Transverse colon (tissue), 4 donors: ENCODE data around the gene SLC4A2. TPM values are rescaled to one million over a fixed set of nuclear protein-coding genes. Genes with fewer than 3 reads are reported as not detected.

Experiments
- DNase-seq: peaks from one replicate; pipeline ENCODE4 v3.0.0-alpha.2; 2019
- H3K27ac ChIP-seq, 4 donors: fragments of 200-600 bp; sonication (generic); 2 replicates each; pipeline ENCODE4 v1.5.1; 2016 to 2018; ENCODE audit warnings: inconsistent platforms in 4 of 4
- H3K27me3 ChIP-seq: fragments of 200-600 bp; sonication (generic); 2 replicates; pipeline ENCODE4 v1.5.1; 2017; ENCODE audit warnings: inconsistent platforms
- H3K36me3 ChIP-seq, 4 donors: fragments of 200-600 bp; sonication (generic); 2 replicates each; pipeline ENCODE4 v1.5.1; 2017 to 2019; ENCODE audit warnings: inconsistent platforms in 4 of 4
- H3K4me1 ChIP-seq, 4 donors: fragments of 200-600 bp; sonication (generic); 2 replicates each; pipeline ENCODE4 v1.5.1; 2017 to 2020; ENCODE audit warnings: inconsistent platforms in 4 of 4
- H3K4me3 ChIP-seq, 4 donors: fragments of 200-600 bp; sonication (generic); 1 replicate in 1 of 4; 2 replicates in 3 of 4; pipeline versions ENCODE4 v1.5.1 to v1.6.1; 2017 to 2019; ENCODE audit warnings: inconsistent platforms in 4 of 4
- H3K9me3 ChIP-seq, 2 donors: fragments of 200-600 bp; sonication (generic); 2 replicates each; pipeline ENCODE4 v1.5.1; 2017 to 2019; ENCODE audit warnings: inconsistent platforms in 2 of 2
- EP300 ChIP-seq: sonication (generic); formaldehyde crosslinking; IDR thresholded peaks from one replicate; pipeline ENCODE4 v1.6.1; 2017; ENCODE audit warnings: antibody characterized with exemption, low read depth
- POLR2A ChIP-seq: fragments of 450-650 bp; IDR thresholded peaks from one replicate; pipeline ENCODE4 v1.6.1; 2016; ENCODE audit warnings: antibody characterized with exemption, mild to moderate bottlenecking, moderate library complexity
- POLR2AphosphoS5 ChIP-seq, 3 donors: sonication (generic); formaldehyde crosslinking; IDR thresholded peaks; one replicate each; pipeline ENCODE4 v1.6.1; 2016; ENCODE audit warnings: antibody characterized with exemption in 3 of 3
- WGBS, 2 donors: methylation state at CpG; one replicate each; pipeline ENCODE4 v1.1.5; 2018; ENCODE audit warnings: low coverage in 1 of 2; 5-methylcytosine and 5-hydroxymethylcytosine counted together
- in situ Hi-C, 4 donors: fragments of 200-750 bp; cut with MboI; loops; one replicate each; pipeline versions ENCODE4 v1.15.0 to v1.15.1; 2017; ENCODE audit warnings: low sequenced_read_pairs in 3 of 4, low pct_ligation_motif_present in 1 of 4, low pct_unique_long_range_greater_than_20kb in 1 of 4
- intact Hi-C: fragments of 100-400 bp; cut with DNase I; formaldehyde crosslinking; loops from one replicate; pipeline ENCODE4 v1.15.1; 2023; ENCODE audit warnings: low total_unique reads
- total RNA-seq, 4 donors: library from RNA; depleted of rRNA; stranded (reverse); fragments of >200 nt; gene quantifications; one replicate each; pipeline ENCODE4 v1.1.0, GENCODE V29; 2016
- TF ChIP-seq, protein P1 (sequence below), 5 experiments: fragments of 200-600 bp in 3 of 5; fragments of 450-650 bp in 2 of 5; sonication (generic) in 3 of 5; IDR thresholded peaks; 1 replicate in 2 of 5; 2 replicates in 3 of 5; pipeline ENCODE4 v1.5.1; 2016 to 2017; ENCODE audit warnings: antibody characterized with exemption in 5 of 5, inconsistent platforms in 3 of 5, mild to moderate bottlenecking in 2 of 5, moderate library complexity in 1 of 5

Gene SLC4A2
- total RNA-seq, 4 donors from 2014 or later = 61.7 to 464 (median 83.2) TPM

DNA sequence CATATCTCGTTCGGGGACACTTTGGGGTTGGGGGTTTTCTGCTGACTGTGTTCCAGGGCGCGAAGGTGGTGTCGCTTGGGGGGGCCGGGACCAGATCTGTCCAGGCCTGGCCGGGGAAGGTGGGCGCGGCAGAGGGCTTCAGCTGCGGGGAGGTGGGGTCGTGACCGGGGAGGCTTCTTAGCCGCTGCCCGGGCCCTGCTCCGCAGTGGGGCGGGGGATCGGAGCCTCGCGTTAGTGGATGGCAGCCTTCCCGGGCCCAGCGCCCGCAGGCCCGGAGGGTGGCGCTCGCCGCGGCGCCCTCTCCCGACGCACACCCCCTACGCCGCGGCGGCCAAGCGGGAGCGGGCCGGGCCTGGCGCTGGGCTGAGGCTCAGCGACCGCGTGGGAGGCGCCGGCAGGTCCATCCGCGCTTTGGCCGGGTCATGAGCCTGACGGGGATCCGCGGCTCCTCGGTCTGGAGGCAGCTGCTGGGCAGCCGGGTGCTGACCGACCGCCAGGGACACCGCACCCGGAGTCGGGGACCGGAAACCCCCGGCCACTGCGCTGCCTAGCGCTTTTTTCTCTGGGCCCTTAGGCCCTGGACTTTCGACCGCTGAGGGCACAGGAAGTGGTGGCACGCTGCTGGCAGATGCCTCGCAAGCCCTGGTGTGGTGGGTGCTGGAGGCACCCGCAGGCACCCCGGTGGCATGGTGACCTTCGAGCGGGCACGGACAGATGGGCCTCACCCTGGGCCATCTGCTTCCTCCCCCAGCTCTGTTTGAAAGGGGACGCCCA is 28.0 kb downstream of the SLC4A2 start:
- in situ Hi-C loops (no loop called here), intact Hi-C loops (no loop called here)
- 0% methylated on average over 59 of the region's 70 CpGs; no CpG with 5 or more reads in 1 of the 2 donors for WGBS, 2 donors
- peak in 2 of 3 donors; percentile 26 to 47 for TF ChIP-seq POLR2AphosphoS5 (IDR thresholded peaks at IDR 0.05)
- no peak for TF ChIP-seq EP300
- TF ChIP-seq POLR2A = no peak
- TF ChIP-seq, protein P1, sequence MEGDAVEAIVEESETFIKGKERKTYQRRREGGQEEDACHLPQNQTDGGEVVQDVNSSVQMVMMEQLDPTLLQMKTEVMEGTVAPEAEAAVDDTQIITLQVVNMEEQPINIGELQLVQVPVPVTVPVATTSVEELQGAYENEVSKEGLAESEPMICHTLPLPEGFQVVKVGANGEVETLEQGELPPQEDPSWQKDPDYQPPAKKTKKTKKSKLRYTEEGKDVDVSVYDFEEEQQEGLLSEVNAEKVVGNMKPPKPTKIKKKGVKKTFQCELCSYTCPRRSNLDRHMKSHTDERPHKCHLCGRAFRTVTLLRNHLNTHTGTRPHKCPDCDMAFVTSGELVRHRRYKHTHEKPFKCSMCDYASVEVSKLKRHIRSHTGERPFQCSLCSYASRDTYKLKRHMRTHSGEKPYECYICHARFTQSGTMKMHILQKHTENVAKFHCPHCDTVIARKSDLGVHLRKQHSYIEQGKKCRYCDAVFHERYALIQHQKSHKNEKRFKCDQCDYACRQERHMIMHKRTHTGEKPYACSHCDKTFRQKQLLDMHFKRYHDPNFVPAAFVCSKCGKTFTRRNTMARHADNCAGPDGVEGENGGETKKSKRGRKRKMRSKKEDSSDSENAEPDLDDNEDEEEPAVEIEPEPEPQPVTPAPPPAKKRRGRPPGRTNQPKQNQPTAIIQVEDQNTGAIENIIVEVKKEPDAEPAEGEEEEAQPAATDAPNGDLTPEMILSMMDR (IDR thresholded peaks at IDR 0.05) = peak in 4 of 5 experiments; percentile 4 to 42 (median 25)
- Histone ChIP-seq H3K4me1 (peaks cover 30 to 61% (median 49%) of the 10 kb centered on the region in 4 donors), H3K4me3 (peak overlapping the region; percentile 62 to 75 (median 72)), H3K36me3 (no peaks in the 10 kb centered on the region), H3K27me3 (no peaks in the 10 kb centered on the region), H3K27ac (peak overlapping the region; percentile 86 to 92 (median 92)), H3K9me3 (no peaks in the 10 kb centered on the region)
- DNase-seq = peak; percentile 74

DNA sequence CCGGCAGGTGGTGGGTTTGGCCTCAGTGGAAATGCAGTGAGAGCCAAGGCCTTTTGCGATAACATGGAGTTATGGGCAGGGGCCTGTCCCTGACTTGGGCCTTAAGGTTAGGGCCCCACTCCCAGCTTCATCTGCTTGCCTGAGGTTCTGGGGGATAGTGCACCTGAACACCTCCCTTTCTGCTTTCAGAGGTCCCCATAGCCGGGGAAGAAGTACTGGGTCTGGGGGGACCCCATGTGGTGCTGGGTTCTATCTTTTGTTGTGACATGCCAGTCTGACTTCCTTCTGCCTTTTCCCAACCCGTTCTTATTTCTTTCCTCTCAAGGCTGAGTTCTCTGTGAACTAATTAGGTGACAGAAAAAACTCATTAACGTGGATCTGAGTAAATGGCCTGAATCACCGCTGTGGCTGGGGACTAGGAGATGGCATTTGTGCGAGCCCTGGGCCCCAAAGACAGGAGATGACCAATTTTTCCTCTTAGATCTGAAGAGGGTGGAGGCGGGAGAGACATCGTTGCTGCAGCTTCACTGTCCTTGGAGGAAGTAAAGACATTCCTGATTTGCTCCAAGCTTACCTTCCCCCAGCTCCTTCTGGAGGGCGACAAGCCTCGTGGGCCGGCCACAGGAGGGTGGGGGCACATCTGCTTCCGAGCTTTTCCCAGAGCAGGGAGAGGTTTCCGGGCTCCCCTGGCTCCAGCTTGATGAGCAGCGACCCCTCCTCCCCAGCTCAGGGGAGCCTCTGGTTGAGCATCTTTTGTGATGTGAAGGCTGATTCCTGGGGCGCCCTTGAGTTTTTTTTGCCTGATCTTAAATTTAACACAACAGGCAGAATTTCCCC is 28.8 kb downstream of the SLC4A2 start:
- Histone ChIP-seq H3K27ac (peak overlapping the region; percentile 86 to 92 (median 92)), H3K36me3 (no peaks in the 10 kb centered on the region), H3K27me3 (no peaks in the 10 kb centered on the region), H3K4me1 (peaks cover 27 to 57% (median 45%) of the 10 kb centered on the region in 4 donors), H3K4me3 (peak overlapping the region; percentile 62 to 75 (median 72)), H3K9me3 (no peaks in the 10 kb centered on the region)
- intact Hi-C loops = no loop called here
- 49% methylated on average over 3 to 16 of the region's 16 CpGs for WGBS, 2 donors
- no peak for DNase-seq
- in situ Hi-C loops = no loop called here
- TF ChIP-seq POLR2A (no peak), POLR2AphosphoS5 (IDR thresholded peaks at IDR 0.05) (no peak), EP300 (no peak)
- TF ChIP-seq, protein P1 (IDR thresholded peaks at IDR 0.05) = no peak

DNA sequence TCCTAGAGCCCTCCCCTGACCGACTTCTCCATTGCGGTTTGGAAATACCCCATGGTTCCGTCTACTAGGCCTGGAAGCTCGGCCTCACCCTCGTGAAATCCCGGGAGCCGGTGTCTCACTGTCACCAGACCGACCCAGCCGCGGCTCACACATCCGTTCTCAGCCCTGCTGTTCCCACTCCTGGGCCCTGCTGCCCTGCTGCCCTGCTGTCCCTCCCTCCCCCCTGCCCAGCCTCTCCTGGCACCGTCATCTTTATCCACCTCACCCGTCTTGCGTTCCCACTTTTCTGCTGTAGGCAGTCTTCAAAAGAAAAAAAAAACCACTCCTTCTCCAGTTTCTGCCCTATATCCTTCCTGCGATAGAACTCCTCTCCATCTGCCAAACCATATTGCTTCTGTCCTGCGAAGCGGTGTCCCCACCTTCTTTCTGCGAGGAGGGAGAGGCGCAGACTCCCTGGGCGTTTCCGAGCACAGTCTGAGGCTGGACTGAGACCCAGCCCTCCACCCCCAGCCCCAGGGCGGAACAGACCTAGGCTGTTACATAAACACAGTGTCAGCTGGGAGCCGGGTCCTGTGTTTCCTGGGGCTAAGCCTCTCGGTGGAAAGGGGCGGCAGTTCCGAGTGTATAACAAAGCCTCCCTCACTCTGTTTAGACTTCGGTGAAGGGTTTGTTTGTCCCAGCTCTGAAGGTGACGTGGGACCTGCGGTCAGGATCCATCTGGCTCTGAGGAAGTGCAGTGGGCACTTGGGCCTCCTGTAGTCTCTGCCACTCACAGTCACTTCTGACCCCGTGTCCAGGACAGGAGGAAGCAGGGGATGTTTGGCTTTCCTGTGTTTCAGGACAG is 29.7 kb downstream of the SLC4A2 start:
- Histone ChIP-seq H3K9me3 (no peaks in the 10 kb centered on the region), H3K4me1 (peaks cover 27 to 53% (median 42%) of the 10 kb centered on the region in 4 donors), H3K27me3 (no peaks in the 10 kb centered on the region), H3K36me3 (no peaks in the 10 kb centered on the region), H3K27ac (peak overlapping the region; percentile 86 to 92 (median 92)), H3K4me3 (peak overlapping the region in 3 of 4 donors; percentile 5 to 75 (median 75))
- in situ Hi-C loops (no loop called here), intact Hi-C loops (no loop called here)
- peak; percentile 62 for DNase-seq
- 60 to 62% methylated on average over 3 to 30 of the region's 30 CpGs for WGBS, 2 donors
- no peak for TF ChIP-seq EP300
- TF ChIP-seq, protein P1 (IDR thresholded peaks at IDR 0.05) = no peak
- TF ChIP-seq POLR2AphosphoS5 (IDR thresholded peaks at IDR 0.05) = peak in 1 of 3 donors; percentile 31
- TF ChIP-seq POLR2A = peak; percentile 35
